HEK293 (cell line): ENCODE data around the gene NPRL2.
"Not testable (repeated sequence)": the region's sequence is repeated elsewhere in the genome, so short reads cannot be mapped to it uniquely, and the experiment has no call there.

Experiments used
- CTCF ChIA-PET: fragments of 350-600 bp; formaldehyde crosslinking; extraction: SDS; loops from one replicate; lab custom pipeline; 2021; ENCODE audit warnings: antibody characterized with exemption; lab: Yijun Ruan, JAX
- POLR2A ChIA-PET: fragments of 300-600 bp; formaldehyde crosslinking; extraction: SDS; loops from one replicate; lab custom pipeline; 2020; ENCODE audit warnings: antibody characterized with exemption, inconsistent platforms; lab: Yijun Ruan, JAX
- H3K27ac ChIP-seq: fragments of 200-500 bp; sonication (Bioruptor generic); 2 replicates; pipeline ENCODE4 v1.5.1; 2014; ENCODE audit warnings: low read depth, low read length, control low read depth, inconsistent platforms; ENCODE audit errors: extremely low read depth
- H3K36me3 ChIP-seq, 2 experiments: fragments of 200-500 bp in 1 of 2; sonication (Bioruptor generic) in 1 of 2; 1 replicate in 1 of 2; 2 replicates in 1 of 2; pipeline ENCODE4 v1.5.1; 2014 to 2017; ENCODE audit warnings: inconsistent platforms in 2 of 2, low read length in 2 of 2; ENCODE audit not compliant: control insufficient read depth in 2 of 2, insufficient read depth in 1 of 2
- H3K4me1 ChIP-seq: fragments of 200-500 bp; sonication (Bioruptor generic); 2 replicates; pipeline ENCODE4 v1.5.1; 2014; ENCODE audit warnings: mild to moderate bottlenecking, low read length, inconsistent platforms; ENCODE audit not compliant: control insufficient read depth, insufficient read depth
- H3K4me3 ChIP-seq: 2 replicates; pipeline ENCODE4 v1.5.1; 2011; ENCODE audit warnings: low read depth, mild to moderate bottlenecking, control low read depth, low read length, moderate library complexity
- H3K9me3 ChIP-seq: fragments of 200-500 bp; sonication (Bioruptor generic); 2 replicates; pipeline ENCODE4 v1.5.1; 2014; ENCODE audit warnings: low read depth, low read length, inconsistent platforms; ENCODE audit not compliant: control insufficient read depth, insufficient read depth
- AEBP2 ChIP-seq: fragments of 450-650 bp; formaldehyde crosslinking; IDR thresholded peaks from 2 replicates; pipeline ENCODE4 v1.5.1; 2016; ENCODE audit warnings: missing biosample characterization, missing genetic modification characterization, borderline replicate concordance
- EGR2 ChIP-seq: fragments of 450-650 bp; formaldehyde crosslinking; IDR thresholded peaks from 2 replicates; pipeline ENCODE4 v1.5.1; 2016; ENCODE audit warnings: low read depth, missing biosample characterization, missing genetic modification characterization
- MEIS1 ChIP-seq: sonication (generic); formaldehyde crosslinking; IDR thresholded peaks from 2 replicates; pipeline ENCODE4 v1.8.1; 2022; ENCODE audit warnings: missing genetic modification reagents, mild to moderate bottlenecking, borderline replicate concordance
- YY1 ChIP-seq: fragments of 450-650 bp; formaldehyde crosslinking; IDR thresholded peaks from 2 replicates; pipeline ENCODE4 v1.5.1; 2018; ENCODE audit warnings: missing biosample characterization, missing genetic modification characterization
- YY2 ChIP-seq: fragments of 450-650 bp; formaldehyde crosslinking; IDR thresholded peaks from 2 replicates; pipeline ENCODE4 v1.5.1; 2016; ENCODE audit warnings: missing biosample characterization, missing genetic modification characterization
- ZFP41 ChIP-seq: fragments of 450-650 bp; formaldehyde crosslinking; IDR thresholded peaks from 2 replicates; pipeline ENCODE4 v1.5.1; 2016; ENCODE audit warnings: missing biosample characterization, missing genetic modification characterization, borderline replicate concordance
- ZNF221 ChIP-seq: fragments of 450-650 bp; formaldehyde crosslinking; IDR thresholded peaks from 2 replicates; pipeline ENCODE4 v1.5.1; 2017; ENCODE audit warnings: missing biosample characterization, missing genetic modification characterization, borderline replicate concordance
- ZNF23 ChIP-seq: fragments of 450-650 bp; formaldehyde crosslinking; IDR thresholded peaks from 2 replicates; pipeline ENCODE4 v1.5.1; 2016; ENCODE audit warnings: missing biosample characterization, missing genetic modification characterization, borderline replicate concordance
- ZNF426 ChIP-seq: fragments of 450-650 bp; formaldehyde crosslinking; IDR thresholded peaks from 2 replicates; pipeline ENCODE4 v1.5.1; 2017; ENCODE audit warnings: missing biosample characterization, missing genetic modification characterization, mild to moderate bottlenecking, inconsistent platforms, moderate library complexity
- ZNF560 ChIP-seq: fragments of 450-650 bp; formaldehyde crosslinking; IDR thresholded peaks from 2 replicates; pipeline ENCODE4 v1.5.1; 2017; ENCODE audit warnings: missing biosample characterization, missing genetic modification characterization, borderline replicate concordance
- ZNF785 ChIP-seq: fragments of 450-650 bp; formaldehyde crosslinking; IDR thresholded peaks from 2 replicates; pipeline ENCODE4 v1.5.1; 2016; ENCODE audit warnings: missing biosample characterization, missing genetic modification characterization
- TF ChIP-seq, protein P1 (sequence below): fragments of 450-650 bp; formaldehyde crosslinking; IDR thresholded peaks from 2 replicates; pipeline ENCODE4 v1.5.1; 2017; ENCODE audit warnings: missing biosample characterization, missing genetic modification characterization
- TF ChIP-seq, protein P2 (sequence below): fragments of 450-650 bp; formaldehyde crosslinking; IDR thresholded peaks from 2 replicates; pipeline ENCODE4 v1.5.1; 2017; ENCODE audit warnings: missing biosample characterization, missing genetic modification characterization
- TF ChIP-seq, protein P3 (sequence below): fragments of 450-650 bp; formaldehyde crosslinking; IDR thresholded peaks from 2 replicates; pipeline ENCODE4 v1.5.0; 2017; ENCODE audit warnings: missing biosample characterization, missing genetic modification characterization, borderline replicate concordance

The NPRL2 gene

DNA sequence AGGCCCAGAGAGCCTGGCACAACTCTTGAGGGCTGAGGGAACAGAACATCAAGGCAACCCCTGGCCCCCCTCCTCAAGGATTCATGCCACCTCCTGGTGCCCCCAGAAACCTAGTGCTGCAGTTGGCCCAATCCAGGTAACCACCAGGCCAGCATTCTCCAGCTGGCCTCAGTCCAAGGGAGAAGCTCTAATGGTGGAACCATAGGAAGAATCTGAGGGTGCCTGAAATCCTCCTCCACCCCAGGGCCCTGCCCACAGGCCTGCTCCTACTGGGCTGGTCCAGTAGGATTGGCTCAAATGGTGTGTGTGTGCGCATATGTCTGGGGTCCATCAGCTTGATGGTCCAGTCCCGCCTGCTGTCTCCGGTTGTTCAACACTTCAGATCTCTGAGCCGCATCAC lies 35.8 kb downstream of the NPRL2 start (continued):
- TF ChIP-seq AEBP2 (tag by site-specific recombination) (no peak), EGR2 (tag by site-specific recombination) (no peak), ZNF221 (tag by site-specific recombination) (no peak)
- TF ChIP-seq, all 188 proteins: peak for 0

DNA sequence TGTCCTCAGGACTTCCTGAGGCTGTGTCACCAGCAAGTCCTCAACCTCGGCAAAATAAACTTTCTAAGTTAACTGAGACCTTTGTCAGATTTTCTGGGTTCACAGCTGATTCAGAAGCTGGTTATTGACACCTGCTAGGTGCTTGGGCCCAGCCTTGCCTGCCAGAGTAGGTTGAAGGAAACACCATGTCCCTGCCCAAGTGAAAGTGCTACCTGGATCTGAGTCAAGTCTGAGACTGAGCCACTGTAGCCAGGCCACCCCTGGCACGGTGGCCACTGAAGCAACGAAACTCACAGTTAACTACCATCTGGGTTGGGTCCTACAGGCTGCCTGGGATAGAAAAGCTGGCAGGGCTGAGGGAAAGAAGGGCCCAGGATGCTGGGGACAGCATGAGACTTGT lies 36.2 kb downstream of the NPRL2 start:
- TF ChIP-seq YY1 (tag by site-specific recombination) (no peak), ZNF785 (no peak), ZNF426 (no peak), MEIS1 (CRISPR knock-in tag) (no peak), YY2 (tag by site-specific recombination) (no peak), ZFP41 (tag by site-specific recombination) (no peak), ZNF560 (tag by site-specific recombination) (no peak), ZNF23 (tag by site-specific recombination) (no peak)
- TF ChIP-seq, protein P1, sequence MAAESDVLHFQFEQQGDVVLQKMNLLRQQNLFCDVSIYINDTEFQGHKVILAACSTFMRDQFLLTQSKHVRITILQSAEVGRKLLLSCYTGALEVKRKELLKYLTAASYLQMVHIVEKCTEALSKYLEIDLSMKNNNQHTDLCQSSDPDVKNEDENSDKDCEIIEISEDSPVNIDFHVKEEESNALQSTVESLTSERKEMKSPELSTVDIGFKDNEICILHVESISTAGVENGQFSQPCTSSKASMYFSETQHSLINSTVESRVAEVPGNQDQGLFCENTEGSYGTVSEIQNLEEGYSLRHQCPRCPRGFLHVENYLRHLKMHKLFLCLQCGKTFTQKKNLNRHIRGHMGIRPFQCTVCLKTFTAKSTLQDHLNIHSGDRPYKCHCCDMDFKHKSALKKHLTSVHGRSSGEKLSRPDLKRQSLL (tag by site-specific recombination) = no peak
- TF ChIP-seq, protein P2, sequence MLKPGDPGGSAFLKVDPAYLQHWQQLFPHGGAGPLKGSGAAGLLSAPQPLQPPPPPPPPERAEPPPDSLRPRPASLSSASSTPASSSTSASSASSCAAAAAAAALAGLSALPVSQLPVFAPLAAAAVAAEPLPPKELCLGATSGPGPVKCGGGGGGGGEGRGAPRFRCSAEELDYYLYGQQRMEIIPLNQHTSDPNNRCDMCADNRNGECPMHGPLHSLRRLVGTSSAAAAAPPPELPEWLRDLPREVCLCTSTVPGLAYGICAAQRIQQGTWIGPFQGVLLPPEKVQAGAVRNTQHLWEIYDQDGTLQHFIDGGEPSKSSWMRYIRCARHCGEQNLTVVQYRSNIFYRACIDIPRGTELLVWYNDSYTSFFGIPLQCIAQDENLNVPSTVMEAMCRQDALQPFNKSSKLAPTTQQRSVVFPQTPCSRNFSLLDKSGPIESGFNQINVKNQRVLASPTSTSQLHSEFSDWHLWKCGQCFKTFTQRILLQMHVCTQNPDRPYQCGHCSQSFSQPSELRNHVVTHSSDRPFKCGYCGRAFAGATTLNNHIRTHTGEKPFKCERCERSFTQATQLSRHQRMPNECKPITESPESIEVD = no peak
- TF ChIP-seq, protein P3, sequence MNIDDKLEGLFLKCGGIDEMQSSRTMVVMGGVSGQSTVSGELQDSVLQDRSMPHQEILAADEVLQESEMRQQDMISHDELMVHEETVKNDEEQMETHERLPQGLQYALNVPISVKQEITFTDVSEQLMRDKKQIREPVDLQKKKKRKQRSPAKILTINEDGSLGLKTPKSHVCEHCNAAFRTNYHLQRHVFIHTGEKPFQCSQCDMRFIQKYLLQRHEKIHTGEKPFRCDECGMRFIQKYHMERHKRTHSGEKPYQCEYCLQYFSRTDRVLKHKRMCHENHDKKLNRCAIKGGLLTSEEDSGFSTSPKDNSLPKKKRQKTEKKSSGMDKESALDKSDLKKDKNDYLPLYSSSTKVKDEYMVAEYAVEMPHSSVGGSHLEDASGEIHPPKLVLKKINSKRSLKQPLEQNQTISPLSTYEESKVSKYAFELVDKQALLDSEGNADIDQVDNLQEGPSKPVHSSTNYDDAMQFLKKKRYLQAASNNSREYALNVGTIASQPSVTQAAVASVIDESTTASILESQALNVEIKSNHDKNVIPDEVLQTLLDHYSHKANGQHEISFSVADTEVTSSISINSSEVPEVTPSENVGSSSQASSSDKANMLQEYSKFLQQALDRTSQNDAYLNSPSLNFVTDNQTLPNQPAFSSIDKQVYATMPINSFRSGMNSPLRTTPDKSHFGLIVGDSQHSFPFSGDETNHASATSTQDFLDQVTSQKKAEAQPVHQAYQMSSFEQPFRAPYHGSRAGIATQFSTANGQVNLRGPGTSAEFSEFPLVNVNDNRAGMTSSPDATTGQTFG (tag by site-specific recombination) = no peak
- ChIA-PET CTCF (interaction anchor here (0.6 kb wide), 1 partner anchor 133 kb away, joined by 4 read pairs; no protein-coding TSS in a partner anchor), POLR2A (interaction anchor here (0.6 to 2.2 kb wide), 2 partner anchors 23 to 1066 kb away, joined by 3 to 5 read pairs; no protein-coding TSS in a partner anchor)
- H3K4me3 ChIP-seq = no peak overlapping the region
- H3K27ac ChIP-seq = no peak overlapping the region
- peaks cover 0 to 30% of the 10 kb centered on the region in 2 experiments; a peak in 1 of 3 replicates for H3K36me3 ChIP-seq
- no peaks in the 10 kb centered on the region for H3K9me3 ChIP-seq
- H3K4me1 ChIP-seq = peaks cover 7% of the 10 kb centered on the region; the same call in 1 of the 2 replicates

GRCh38 chr3:50312041-50312440 lies 38.5 kb downstream of the NPRL2 start:
- POLR2A ChIA-PET = not testable (repeated sequence)

More at GRCh38 chr3:50312041-50312440, 38.5 kb downstream of the NPRL2 start:
- CTCF ChIA-PET, H3K9me3 ChIP-seq, H3K4me1 ChIP-seq, H3K4me3 ChIP-seq, H3K27ac ChIP-seq, H3K36me3 ChIP-seq: not testable (repeated sequence)
